Duodenal mucosa (tissue), 2 donors: ENCODE measurements around the gene ZNF536.
"Not testable (repeated sequence)": the region's sequence is repeated elsewhere in the genome, so short reads cannot be mapped to it uniquely, and the experiment has no call there.

Source experiments
- H3K27ac ChIP-seq: one replicate; pipeline ENCODE4 v1.7.0; 2013; ENCODE audit warnings: low read depth, low read length
- H3K27me3 ChIP-seq, 2 donors: one replicate each; pipeline ENCODE4 v1.7.0; 2013; ENCODE audit warnings: low read length in 2 of 2, control low read depth in 1 of 2; ENCODE audit not compliant: insufficient read depth in 2 of 2, control insufficient read depth in 1 of 2
- H3K36me3 ChIP-seq, 2 donors: one replicate each; pipeline ENCODE4 v1.7.0; 2013; ENCODE audit warnings: low read length in 2 of 2, control low read depth in 1 of 2; ENCODE audit not compliant: insufficient read depth in 2 of 2, control insufficient read depth in 1 of 2
- H3K4me1 ChIP-seq, 2 donors: one replicate each; pipeline ENCODE4 v1.7.0; 2013; ENCODE audit warnings: low read length in 2 of 2, control low read depth in 1 of 2; ENCODE audit not compliant: insufficient read depth in 2 of 2, control insufficient read depth in 1 of 2
- H3K4me3 ChIP-seq, 2 donors: one replicate each; pipeline ENCODE4 v1.7.0; 2013; ENCODE audit warnings: low read length in 2 of 2, low read depth in 1 of 2
- H3K9ac ChIP-seq, 2 donors: one replicate each; pipeline ENCODE4 v1.7.0; 2013; ENCODE audit warnings: low read length in 2 of 2, low read depth in 1 of 2
- H3K9me3 ChIP-seq, 2 donors: one replicate each; pipeline ENCODE4 v1.7.0; 2013; ENCODE audit warnings: low read length in 2 of 2, control low read depth in 1 of 2; ENCODE audit not compliant: control insufficient read depth in 1 of 2

The ZNF536 gene

DNA sequence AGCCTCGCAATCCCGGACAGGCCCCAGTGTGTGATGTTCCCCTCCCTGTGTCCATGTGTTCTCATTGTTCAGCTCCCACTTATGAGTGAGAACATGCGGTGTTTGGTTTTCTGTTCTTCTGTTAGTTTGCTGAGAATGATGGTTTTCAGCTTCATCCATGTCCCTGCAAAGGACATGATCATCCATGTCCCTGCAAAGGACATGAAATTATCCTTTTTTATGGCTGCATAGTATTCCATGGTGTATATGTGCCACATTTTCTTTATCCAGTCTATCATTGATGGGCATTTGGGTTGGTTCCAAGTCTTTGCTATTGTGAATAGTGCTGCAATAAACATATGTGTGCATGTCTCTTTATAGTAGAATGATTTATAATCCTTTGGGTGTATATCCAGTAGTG is 26.4 kb downstream of the ZNF536 start:
- not testable (repeated sequence) for H3K4me1 ChIP-seq, H3K9me3 ChIP-seq, H3K27me3 ChIP-seq, H3K4me3 ChIP-seq, H3K27ac ChIP-seq, H3K36me3 ChIP-seq, H3K9ac ChIP-seq

DNA sequence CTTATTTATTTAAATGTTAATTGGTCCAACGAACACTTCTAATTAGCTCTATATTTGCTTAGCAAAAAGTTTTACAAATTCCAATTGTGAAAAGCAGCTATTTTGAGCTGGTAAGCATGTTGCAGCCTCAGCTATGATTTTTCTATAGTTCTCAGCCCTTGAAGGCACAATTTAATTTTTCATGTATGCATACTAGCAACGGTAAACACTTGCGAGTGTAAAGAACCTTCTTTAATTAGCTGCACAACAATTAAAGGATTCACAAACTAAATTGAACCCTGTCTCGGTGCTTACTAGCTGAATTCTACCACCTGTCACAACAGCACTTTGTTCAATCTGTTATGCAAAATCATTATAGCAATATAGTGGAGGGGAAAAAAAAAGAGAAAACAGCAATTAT is 29.8 kb downstream of the ZNF536 start:
- Histone ChIP-seq H3K4me3 (no peak overlapping the region), H3K27ac (no peak overlapping the region), H3K36me3 (no peaks in the 10 kb centered on the region), H3K9ac (no peak overlapping the region), H3K27me3 (no peaks in the 10 kb centered on the region), H3K9me3 (no peaks in the 10 kb centered on the region), H3K4me1 (peaks cover 0 to 3% of the 10 kb centered on the region in 2 donors)

DNA sequence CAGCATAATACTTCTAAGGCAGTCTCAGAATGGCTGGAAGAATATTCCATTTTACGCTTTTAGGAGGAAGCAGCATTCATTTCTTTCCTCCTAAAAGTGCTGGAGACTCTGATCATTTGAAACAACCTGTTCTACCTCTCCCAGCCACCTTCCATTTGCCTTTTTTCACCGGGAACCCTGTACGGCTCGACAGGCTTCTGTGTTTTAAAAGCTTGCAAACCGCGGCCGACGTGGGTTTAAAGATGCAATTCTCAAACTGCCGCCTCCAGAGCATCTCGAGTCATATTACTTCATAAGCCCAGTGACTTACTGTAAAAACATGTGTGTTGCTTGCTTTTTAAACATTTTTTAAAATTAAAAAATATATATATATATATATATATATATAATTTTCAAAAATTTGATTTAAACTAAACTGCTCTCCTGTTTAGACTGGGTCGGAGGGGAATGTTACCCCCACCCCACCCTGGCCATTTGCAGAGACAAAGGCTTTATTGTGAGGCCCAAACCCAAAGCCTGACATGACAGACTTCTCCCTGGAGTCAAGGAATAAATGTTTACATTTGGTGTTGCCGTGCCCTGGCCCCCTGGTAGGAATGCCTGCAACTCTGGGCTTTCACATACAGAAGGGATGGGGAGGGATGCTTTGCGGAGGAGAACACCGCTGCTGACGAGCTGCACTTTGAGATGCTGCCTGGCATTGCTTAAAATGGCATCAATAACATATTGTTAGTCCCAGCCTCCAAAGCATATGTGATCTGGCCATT is 30.4 kb downstream of the ZNF536 start:
- H3K36me3 ChIP-seq = no peaks in the 10 kb centered on the region
- peaks cover 0 to 3% of the 10 kb centered on the region in 2 donors for H3K4me1 ChIP-seq
- H3K9ac ChIP-seq = no peak overlapping the region
- no peaks in the 10 kb centered on the region for H3K9me3 ChIP-seq
- H3K27ac ChIP-seq = no peak overlapping the region
- no peak overlapping the region for H3K4me3 ChIP-seq
- H3K27me3 ChIP-seq = no peaks in the 10 kb centered on the region

DNA sequence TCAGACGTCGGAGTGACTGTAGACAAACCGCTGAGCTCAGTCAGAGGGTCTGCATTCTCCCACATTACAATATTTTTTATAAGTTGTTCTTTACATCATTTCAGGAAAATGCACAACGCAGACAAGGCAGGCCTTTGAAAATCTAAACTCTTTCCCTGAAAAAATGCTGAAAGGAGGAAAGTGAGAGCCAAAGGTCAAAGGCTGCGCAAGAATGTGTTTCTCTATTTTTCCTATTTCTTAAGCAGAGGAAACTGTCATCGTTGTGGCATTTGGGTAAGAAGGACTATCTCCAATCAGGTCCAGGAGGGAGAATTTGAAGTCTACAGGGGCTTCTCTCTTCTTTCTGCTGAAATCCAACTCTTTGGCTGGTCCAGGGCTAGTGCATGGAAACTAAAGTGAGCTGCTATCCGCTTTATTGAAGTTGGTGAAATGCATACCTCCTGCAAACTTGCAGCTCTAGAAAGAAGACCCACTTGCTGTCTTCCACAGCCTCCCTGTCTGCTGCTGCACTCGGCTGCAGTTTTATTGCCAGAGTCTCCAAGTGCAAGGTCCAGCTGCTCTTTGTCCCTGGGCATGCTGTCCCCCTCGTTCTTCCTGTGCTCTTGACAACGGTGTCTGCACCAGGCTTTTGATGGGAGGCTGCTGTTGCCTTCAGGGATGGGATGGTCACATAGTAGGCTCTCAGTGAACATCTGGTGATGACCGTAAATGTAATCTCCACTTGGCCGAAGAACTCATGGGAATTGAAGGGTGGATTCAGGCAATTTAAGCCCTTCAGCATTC is 31.2 kb downstream of the ZNF536 start:
- Histone ChIP-seq H3K36me3 (no peaks in the 10 kb centered on the region), H3K27ac (no peak overlapping the region), H3K9me3 (no peaks in the 10 kb centered on the region), H3K4me1 (peaks cover 0 to 3% of the 10 kb centered on the region in 2 donors), H3K27me3 (no peaks in the 10 kb centered on the region), H3K4me3 (no peak overlapping the region), H3K9ac (no peak overlapping the region)

DNA sequence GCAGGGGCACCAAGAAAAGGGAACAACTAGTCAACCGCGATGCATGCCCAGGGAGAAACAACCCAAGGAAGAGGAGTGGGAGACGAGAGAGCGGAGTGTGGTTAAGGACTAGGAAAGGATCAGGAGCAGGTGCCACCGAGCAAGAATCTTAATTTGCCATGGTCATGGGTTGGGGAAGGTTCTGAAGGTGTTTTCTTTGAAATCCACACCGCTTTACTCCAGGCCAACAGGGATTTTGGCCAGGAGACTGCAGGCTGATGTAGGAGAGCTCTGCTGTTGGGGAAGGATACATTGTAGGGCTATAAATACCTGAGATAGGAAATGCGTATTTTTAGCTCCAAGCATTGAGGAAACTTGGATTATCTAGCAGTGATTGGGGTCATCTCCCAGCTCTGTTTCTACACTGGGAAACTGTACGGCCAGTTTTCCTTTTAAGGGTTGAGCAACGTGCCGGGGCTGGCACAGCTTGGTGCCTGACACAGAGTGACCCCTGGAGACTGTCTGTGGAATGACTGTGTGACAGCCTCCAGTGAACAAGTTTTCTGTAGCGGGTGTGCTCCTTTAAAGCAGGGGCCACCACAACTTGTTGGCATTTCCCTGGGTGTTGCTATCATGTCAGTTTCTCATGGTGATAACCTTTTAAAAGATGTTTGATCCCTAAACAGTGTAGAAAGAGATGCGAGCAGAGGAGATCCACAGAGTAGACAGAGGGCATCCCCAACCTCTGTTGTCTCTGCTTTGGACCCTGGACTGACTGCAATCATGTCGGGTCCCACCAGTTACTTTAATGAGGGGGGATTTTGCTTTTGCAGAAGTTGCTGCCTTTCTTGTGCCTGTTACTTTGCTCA is 34.3 kb downstream of the ZNF536 start:
- no peaks in the 10 kb centered on the region for H3K27me3 ChIP-seq
- no peak overlapping the region for H3K4me3 ChIP-seq
- no peak overlapping the region for H3K9ac ChIP-seq

DNA sequence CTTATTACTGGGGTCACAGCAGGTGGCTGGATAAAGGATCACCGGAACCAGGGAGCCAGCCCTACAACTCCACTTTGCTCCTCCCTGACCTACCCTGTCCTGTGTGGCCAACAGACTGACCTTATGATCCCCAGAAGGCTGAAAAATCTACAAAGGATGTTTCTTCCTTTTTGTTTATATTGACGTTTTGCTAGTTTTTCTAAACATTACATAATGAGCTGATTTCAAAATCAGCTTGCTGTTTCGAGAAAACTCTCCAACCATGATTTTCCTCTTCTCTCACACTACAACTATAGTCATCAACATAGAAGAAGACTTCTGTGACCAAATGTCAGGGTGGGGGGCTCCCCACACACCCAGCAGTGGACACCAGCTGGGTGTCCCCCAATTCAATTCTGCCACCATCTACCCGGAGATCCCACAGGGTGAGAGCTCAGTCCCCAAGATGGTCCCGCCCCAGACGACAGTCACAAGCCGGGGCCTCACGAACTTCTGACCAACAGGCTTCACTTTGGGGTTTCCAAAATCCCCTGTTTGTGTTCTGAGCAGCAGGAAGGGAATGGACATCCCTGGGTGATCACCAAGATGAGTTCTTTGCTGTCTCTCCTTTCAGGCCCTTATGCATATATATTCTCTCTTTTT is 35.0 kb downstream of the ZNF536 start:
- no peak overlapping the region for H3K4me3 ChIP-seq
- no peak overlapping the region for H3K9ac ChIP-seq
- no peak overlapping the region for H3K27ac ChIP-seq
- no peaks in the 10 kb centered on the region for H3K9me3 ChIP-seq
- no peaks in the 10 kb centered on the region for H3K36me3 ChIP-seq
- H3K27me3 ChIP-seq = no peaks in the 10 kb centered on the region
- peaks cover 0 to 3% of the 10 kb centered on the region in 2 donors for H3K4me1 ChIP-seq

More for the DNA sequence above, 34.3 kb downstream of the ZNF536 start:
- no peaks in the 10 kb centered on the region for H3K36me3 ChIP-seq
- H3K4me1 ChIP-seq = peaks cover 0 to 3% of the 10 kb centered on the region in 2 donors
- no peaks in the 10 kb centered on the region for H3K9me3 ChIP-seq
- H3K27ac ChIP-seq = no peak overlapping the region

DNA sequence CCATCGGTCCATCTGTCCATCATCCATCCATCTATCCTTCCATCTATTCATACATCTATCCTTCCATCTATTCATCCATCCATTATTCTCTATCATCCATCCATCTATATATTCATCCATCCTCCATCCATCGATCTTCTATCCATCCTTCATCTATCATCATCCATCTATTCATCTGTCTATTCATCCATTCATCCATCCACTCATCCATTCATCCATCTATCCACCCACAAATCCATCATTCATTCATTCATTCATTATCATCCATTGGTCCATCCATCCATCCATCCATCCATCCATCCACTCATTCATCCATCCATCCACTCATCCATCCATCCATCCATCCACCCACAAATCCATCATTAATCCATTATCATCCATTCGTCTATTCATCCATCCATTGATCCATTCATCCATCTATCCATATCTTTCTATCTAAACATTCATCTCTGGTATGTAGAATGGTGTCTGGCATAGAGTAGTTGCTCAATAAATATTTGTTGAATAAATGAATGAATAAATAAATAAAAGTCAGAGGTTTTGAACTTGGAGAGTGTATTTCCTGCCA is 36.6 kb downstream of the ZNF536 start:
- Histone ChIP-seq H3K4me1 (no peaks in the 10 kb centered on the region), H3K27ac (no peak overlapping the region), H3K4me3 (no peak overlapping the region), H3K9me3 (no peaks in the 10 kb centered on the region), H3K36me3 (no peaks in the 10 kb centered on the region), H3K27me3 (no peaks in the 10 kb centered on the region), H3K9ac (no peak overlapping the region)

DNA sequence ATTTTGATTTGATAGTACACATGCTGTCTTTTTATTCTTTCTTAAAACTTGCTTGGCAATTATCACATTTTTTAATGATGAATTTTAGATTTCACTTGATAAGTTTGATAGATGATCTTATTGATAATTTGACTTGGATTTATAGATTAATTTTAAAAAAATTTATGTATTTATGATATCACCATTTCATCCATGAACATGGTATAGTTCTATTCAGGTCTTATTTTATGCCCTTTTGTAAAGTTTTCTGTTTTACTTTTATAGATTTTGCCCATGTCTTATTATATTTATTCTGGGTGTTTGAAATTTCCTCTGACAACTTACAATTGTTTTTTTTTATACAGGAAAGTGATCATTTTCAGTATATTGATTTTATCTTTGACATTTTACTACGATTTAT is 39.5 kb downstream of the ZNF536 start:
- H3K9me3 ChIP-seq = no peaks in the 10 kb centered on the region
- no peak overlapping the region for H3K27ac ChIP-seq
- H3K9ac ChIP-seq = no peak overlapping the region
- no peaks in the 10 kb centered on the region for H3K4me1 ChIP-seq
- no peaks in the 10 kb centered on the region for H3K27me3 ChIP-seq
- H3K4me3 ChIP-seq = no peak overlapping the region
- H3K36me3 ChIP-seq = no peaks in the 10 kb centered on the region

DNA sequence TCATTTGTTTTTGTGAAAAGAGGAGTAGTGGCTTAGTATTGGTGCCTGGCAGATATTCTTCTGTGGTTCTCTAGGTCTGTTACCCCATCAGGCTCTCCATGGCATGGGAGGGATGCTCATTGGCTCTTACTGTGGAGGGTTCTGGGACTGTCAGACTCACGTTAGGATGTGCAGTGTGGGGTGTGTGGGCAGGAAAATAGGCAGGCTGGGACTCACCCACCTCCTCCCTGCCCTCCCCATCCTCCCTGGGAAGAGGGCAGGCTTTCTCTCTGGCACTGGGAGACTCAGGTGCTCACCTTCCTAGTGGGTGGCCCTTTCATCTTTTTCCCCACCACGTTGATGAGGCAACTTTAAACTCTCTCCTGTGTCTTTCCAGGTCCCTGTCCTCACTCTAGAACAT is 44.2 kb downstream of the ZNF536 start:
- Histone ChIP-seq H3K9me3 (no peaks in the 10 kb centered on the region), H3K9ac (no peak overlapping the region), H3K27me3 (no peaks in the 10 kb centered on the region), H3K27ac (no peak overlapping the region), H3K36me3 (no peaks in the 10 kb centered on the region), H3K4me1 (no peaks in the 10 kb centered on the region), H3K4me3 (no peak overlapping the region)
